Measurements from ENCODE around the gene HPCA.
A peak's percentile ranks its signal among the peaks of the same experiment; 100 is the strongest.

HPCA gene

GRCh38 chr1:32886004-32886827, at the start of gene HPCA:
TSS of gene HPCA (plus strand) at chr1:32886491. CDS start at chr1:32888899, 2,408 bp downstream.
- DNase-seq = peak; percentile 64

- no peak for DNase-seq
Observed at GRCh38 chr1:32848354-32849063, 37.8 kb upstream of the HPCA start.

- DNase-seq = no peak
Observed at GRCh38 chr1:32855861-32856617, 30.3 kb upstream of the HPCA start.

DNA sequence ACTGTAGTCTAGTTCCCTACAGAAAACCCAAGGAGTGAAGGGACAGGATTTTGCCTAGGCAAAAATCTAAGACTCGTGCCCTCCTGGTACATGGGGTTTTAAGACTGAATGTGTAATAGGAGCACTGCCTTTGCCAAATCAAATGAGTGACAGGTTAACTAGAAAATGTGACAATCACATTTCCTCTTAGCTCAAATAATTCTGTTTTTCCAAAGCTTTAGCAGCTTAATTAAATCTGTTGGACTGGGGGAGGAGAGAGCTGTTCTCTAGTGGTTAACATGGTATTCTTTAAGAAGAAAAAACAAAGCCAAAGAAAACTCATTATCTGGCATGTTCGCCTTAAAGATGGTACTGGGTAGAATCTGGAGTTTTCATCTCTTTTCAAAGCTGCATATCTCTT, 28.2 kb upstream of the HPCA start:
- DNase-seq = no peak

DNA sequence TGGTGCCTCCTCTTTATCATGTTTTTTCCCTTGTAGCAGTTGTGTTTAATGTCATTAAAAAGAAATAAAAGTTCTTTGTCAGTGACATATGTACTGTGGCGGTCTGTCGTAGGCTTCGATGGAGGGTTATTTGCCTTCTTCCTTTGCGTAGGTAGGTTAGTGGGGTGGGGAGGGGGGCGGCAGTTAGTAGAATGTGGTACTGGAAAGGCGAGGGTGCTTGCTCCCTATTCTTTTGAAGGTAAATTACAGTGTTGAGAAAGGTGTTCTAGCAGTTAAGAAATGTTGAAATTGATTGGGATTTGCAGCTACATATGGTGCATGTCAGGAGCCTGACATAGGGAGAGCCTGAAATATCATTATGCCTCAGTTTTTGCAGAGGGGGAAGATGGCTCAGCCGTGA, 27.5 kb upstream of the HPCA start:
- DNase-seq = no peak

DNA sequence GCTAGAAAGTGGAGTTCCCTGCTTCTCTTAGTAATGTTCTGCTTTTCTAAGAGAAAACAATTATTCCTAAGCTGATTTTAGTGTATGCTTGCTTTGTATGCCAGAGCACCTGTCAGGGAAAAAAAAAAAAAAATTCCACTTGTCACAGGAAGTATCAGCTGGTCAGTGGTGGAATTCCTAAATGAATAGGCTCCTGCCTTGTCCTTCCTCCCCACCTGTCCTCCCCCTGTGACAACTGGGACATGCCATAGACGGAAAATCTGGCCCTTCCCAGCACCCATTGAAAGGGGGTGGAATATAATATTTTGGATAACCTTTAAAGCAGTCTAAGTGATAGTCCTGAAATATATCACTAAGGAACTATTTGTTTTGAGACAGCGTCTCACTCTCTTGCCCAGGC, 26.4 kb upstream of the HPCA start:
- DNase-seq = no peak

DNA sequence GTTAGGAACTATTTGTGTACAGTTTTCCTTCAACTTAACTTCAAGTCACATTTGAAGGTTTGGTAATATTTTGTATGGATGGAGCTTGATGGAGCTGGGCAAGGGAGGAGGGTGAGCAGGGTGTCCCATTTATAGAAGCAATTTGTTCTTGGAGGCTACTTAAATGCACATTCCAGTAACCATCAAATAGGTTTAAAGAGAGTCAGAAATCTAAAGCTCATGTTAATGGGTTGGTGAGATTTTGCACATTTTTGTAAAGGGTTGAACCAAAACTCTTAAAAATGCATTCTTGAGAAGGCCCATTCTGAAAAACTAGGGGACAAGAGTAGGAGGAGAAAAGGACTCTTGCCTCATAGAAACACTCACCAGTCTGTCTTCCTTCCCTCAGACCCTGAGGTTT, 25.7 kb upstream of the HPCA start:
- no peak for DNase-seq

- no peak for DNase-seq
Observed at GRCh38 chr1:32861904-32862695, 24.2 kb upstream of the HPCA start.

DNA sequence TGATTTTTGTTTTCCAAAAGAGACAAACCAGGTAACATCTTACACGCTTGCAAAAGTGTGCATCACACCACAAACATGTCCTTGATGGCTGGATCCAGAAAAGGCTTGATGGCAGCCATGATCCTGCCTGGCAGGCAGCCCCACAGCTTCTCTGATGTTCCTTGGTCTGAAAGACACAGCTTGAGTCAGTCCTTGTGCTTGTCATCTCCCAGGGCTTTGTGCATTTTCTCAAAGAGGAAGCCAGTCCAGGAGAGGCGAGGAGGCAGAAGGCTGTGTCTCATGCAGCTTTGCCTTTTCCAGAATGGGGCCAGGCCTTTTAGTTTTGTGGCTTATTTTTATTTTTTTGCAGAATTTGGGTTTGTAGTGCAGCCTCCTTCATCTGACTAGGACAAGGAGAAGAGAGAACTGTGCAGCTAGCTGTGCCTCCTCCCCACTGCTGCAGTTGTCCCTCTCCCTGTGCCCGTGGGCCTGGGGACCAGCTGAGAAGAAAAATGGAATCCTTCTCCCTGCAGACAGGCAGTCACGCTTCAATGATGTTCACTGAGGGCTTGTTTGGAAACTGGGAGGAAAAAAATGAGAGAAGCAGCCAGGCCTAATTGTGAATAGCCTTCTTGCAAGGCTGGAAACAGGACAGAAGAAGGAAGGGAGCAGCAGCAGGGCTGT, 22.9 kb upstream of the HPCA start:
- no peak for DNase-seq

DNA sequence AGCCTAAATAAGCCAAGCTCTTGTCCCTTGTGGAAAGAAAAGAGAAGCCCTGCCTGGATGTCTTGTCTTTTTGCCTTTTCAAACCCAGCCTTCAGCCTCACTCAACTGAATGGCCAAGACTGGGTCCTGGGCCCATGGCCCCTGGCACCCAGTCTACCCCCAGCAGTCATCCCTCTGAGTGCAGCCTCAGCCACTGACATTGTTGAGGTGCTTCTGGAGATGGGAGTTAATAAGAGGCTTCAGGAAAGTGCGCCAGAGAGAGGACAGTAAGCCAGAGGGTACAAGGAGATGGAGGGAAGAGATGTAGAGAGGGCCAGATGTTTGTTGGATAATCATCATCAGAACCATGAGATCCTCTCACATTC, 22.4 kb upstream of the HPCA start:
- DNase-seq = no peak

GRCh38 chr1:32864375-32865019, 21.8 kb upstream of the HPCA start:
- no peak for DNase-seq

DNA sequence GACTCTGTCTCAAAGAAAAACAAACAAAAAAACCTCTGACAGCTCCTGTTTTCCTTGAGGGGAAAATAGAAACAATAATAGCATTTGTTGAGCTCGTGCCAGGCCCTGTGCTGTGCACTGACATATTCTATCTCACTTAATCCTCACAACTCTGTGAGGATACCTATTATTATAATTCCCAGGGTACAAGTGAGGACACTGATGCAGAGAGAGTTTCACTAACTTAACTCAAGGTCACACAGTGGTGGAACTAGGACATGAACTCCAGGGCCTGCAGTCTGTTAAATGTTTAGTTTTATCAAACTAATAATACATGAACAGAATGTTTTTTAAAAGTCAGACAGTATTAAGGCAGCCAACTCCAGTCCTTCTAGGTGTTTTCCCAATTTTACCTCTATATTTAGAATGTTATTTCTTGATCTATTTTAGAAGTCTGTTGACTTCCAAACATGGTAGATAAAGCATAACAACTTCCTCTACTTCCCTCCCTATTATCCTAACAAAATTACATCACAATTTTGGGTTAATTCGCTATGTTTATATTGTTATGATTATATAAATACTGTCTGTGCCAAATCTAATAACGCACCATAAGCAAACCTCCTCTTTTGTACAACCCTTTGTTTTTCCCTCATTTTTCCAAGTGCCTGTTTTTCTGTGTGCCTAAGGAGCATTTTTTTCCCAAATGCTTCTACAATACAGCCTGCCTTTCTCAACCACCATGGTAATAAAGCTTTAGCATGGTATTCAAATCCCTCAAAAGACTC, 20.5 kb upstream of the HPCA start:
- DNase-seq = no peak

GRCh38 chr1:32867151-32867550, 19.1 kb upstream of the HPCA start:
- DNase-seq = no peak

DNA sequence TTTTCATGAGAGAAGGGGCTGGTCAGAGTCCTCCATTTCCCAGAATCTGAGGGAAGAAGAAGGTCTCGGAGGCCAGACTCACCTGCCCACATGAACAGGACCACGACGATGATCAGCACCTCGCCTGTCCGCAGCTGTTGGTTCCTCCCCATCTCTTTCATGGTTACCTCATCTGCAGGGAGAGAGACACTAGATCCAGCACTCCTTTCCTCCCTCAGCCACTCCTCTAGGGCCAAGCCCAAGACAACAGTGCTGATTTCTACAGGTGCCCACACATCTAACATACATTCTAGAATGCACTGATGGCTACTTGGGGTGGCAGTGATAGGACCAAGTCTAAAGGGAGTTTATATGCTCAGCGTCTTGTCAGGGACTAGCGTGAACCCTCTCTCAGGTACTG, 18.6 kb upstream of the HPCA start:
- no peak for DNase-seq

- DNase-seq = no peak
Observed at GRCh38 chr1:32868085-32868484, 18.2 kb upstream of the HPCA start.

DNA sequence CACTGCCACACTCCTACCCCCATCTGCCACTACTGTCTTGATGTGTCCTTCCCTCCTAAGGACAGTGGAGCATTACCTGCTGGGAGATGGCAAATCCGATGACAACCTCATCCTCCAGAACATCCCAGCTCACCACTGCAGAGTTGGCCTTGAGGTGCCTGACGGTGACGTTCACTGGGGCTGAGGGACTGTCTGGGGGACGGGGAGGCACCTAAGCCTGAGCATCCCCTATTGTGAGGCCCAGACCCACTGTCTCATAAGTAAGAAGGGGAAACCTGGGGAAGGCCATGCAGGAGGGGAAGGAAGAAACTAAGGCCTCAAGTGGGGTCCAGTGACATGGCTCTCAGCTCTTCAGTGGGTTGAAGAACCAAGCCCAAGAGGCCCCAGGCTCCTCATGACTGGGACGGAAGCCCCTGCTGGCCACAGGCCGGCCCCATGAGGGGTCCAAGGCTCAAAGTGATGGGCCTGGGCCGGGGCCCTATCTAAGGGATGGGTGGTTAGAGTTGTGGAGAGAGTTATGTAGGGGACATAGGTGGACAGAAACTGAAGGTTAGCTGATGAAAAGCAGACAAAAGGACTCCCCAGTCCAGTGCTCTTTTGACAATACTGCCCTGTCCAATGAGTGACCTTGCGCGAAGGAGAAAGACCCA, 17.4 kb upstream of the HPCA start:
- DNase-seq = no peak

DNA sequence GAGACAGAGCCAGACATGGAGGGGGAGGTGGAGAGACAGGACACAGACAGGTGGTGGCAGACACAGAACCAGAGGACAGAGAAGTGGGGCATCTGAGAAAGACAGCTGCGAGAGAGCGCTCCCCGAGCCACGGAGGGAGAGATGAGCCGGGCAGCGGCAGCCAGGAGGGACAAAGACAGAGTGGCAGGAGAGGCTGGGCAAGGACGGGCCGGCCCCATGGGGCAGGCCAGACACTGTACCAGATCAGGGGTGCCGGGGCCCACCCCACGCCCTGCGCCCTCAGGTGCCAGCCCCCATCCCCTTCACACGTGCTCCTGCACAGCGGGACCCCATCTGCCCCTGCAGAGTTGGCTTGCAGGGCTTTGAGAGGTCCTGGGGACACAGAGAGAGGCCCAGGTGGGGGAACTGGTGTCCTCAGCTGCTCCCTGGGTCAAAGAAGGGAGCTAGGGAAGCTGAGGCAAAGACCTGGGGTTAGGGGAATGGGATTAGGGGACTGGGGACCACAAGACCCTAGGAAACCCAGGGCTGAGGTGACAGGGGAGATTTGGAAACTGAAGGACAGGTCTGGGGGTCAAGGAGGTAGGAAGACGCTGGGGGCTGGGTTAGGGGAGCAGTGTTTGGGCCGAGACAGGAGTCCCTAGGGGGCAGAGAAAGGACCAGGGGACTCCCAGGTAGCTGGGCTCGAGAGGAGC, 16.2 kb upstream of the HPCA start:
- DNase-seq = no peak

DNA sequence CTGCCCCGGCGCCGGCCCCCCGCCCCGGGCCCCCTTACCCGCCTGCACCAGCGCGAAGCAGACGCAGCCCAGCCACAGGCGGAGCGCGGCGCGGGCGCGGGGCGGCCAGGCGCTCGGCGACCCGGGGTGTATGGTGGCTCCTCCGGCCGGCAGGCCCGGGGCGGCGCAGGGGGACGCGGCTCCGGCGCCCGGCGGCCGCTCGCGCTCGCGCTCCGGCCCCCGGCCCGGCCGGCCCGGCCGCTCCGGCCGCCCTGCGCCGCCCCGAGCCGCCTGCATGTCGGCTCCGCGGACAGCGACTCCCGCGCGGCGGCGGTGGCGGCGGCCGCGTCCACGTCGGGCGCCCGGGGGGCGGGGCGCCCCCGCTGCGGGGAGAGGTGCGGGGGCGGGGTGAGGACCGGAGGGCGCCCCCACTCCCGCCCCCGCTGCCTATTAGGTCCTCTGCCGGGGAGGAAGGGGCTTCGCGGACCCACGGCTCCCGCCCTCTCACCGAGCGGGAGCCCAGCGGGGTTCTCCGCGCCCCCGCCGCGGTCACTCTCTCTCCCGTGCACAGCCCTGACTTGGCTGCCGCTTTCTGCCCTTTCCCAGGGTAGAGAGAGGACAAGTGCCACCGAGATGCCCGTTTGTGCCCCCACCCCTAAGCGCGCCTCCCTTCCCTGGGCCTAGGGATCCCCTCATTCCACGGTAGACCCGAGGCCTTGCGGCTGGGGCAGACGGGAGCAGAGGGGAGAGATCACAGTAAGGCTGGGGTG, 15.5 kb upstream of the HPCA start, which contains the start of gene FNDC5:
Gene FNDC5 (minus strand): TSS at position 298 of the 749 bp plus-strand sequence.
- DNase-seq = peak; percentile 80

Measured in left hindlimb (tissue), 1 donor.